Measurements from ENCODE around the gene PDE4B.

PDE4B gene

GRCh38 chr1:66273656-66274055 lies 481.0 kb downstream of the PDE4B start:
- TF ChIP-seq CTCF (IDR thresholded peaks at IDR 0.05; ENCODE audit: extremely low read depth, missing control alignments) = no peak
- DNase-seq (ENCODE audit: low spot score) = no peak

GRCh38 chr1:66274634-66275033 lies 481.9 kb downstream of the PDE4B start:
- no peak for TF ChIP-seq CTCF (IDR thresholded peaks at IDR 0.05; ENCODE audit: extremely low read depth, missing control alignments)
- no peak for DNase-seq (ENCODE audit: low spot score)

GRCh38 chr1:66275083-66275482 lies 482.4 kb downstream of the PDE4B start:
- TF ChIP-seq CTCF (IDR thresholded peaks at IDR 0.05; ENCODE audit: extremely low read depth, missing control alignments) = no peak
- no peak for DNase-seq (ENCODE audit: low spot score)

- TF ChIP-seq CTCF (IDR thresholded peaks at IDR 0.05; ENCODE audit: extremely low read depth, missing control alignments) = no peak
- no peak for DNase-seq (ENCODE audit: low spot score)
Measured at GRCh38 chr1:66275601-66276023, 482.9 kb downstream of the PDE4B start.

- DNase-seq (ENCODE audit: low spot score) = peak; percentile 34
- TF ChIP-seq CTCF (IDR thresholded peaks at IDR 0.05; ENCODE audit: extremely low read depth, missing control alignments) = no peak
Measured at GRCh38 chr1:66276218-66276617, 483.5 kb downstream of the PDE4B start.

GRCh38 chr1:66278260-66279021 lies 485.7 kb downstream of the PDE4B start:
- no peak for DNase-seq (ENCODE audit: low spot score)
- no peak for TF ChIP-seq CTCF (IDR thresholded peaks at IDR 0.05; ENCODE audit: extremely low read depth, missing control alignments)

GRCh38 chr1:66281808-66282207 lies 489.1 kb downstream of the PDE4B start:
- no peak for TF ChIP-seq CTCF (IDR thresholded peaks at IDR 0.05; ENCODE audit: extremely low read depth, missing control alignments)
- no peak for DNase-seq (ENCODE audit: low spot score)

All from GM20000 (cell line).